Umbilical cord (tissue), 2 donors: ENCODE measurements around the gene SIT1. TPM values are rescaled to one million over a fixed set of nuclear protein-coding genes. Genes with fewer than 3 reads are reported as not detected.

Experiments used
- DNase-seq: peaks from one replicate; pipeline ENCODE4 v3.0.0-alpha.2; 2015; ENCODE audit warnings: low spot score
- total RNA-seq: library from RNA; depleted of rRNA; stranded (reverse); fragments of >200 nt; gene quantifications from one replicate; pipeline ENCODE4 v1.2.3, GENCODE V29; 2014; ENCODE audit warnings: low replicate concordance; ENCODE audit not compliant: insufficient read depth

SIT1 gene, protein sequence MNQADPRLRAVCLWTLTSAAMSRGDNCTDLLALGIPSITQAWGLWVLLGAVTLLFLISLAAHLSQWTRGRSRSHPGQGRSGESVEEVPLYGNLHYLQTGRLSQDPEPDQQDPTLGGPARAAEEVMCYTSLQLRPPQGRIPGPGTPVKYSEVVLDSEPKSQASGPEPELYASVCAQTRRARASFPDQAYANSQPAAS
- total RNA-seq, result not detected

DNA sequence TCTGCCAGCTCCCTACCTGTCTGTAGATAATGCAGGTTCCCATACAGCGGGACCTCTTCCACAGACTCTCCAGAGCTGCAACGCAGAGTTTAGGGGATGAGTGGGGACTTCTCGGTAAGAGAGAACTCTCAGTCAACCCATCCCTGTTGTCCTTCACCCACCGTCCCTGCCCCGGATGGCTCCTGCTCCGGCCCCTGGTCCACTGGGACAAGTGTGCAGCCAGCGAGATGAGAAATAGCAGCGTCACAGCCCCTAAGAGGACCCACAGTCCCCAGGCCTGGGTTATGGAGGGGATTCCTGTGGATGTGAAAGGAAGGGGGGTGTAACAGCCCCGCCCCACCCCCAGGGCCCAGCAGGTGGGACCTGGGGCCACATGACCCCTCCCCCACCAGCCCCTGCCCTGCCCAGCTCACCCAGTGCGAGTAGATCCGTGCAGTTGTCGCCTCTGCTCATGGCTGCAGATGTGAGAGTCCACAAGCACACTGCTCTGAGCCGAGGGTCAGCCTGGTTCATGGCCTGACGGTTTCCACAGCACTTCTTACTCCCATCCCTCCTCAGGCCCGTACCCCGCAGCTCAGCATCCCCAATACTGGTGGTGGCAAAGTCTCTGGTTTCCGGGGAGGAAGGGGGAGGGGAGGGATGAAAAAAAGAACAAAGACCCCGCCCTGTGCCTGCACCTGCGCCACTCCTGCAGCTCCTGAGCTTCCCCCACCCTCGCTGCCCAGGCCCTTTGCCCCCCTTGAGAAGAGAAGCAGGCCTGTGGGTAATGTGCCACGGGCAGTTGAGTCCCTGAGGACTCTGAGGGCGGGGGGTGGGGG lies at the start of gene SIT1:
TSS of gene SIT1 (minus strand) at position 591 of the 818 bp plus-strand sequence. CDS start at position 513, 78 bp downstream.
- no peak for DNase-seq

DNA sequence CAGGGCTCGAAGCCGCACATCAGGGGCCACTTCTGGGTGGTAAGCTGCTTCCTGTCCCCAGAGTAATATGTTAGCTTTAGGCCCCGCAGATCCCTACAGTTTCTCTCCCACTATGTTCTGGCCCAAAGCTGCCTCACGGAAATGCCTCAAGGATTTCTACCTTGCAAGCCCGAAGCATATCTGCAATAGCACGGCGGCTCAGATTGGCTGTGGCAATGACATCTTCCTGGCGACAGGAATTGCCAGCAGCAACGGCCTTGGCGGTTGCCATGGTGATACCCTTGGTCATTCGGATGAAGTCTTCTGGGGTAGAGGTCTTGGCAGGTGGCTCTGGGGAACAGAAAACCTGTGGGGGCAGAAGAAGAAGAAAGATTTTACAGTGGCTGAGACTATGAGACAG lies 49.3 kb upstream of the SIT1 start:
- DNase-seq, result no peak

DNA sequence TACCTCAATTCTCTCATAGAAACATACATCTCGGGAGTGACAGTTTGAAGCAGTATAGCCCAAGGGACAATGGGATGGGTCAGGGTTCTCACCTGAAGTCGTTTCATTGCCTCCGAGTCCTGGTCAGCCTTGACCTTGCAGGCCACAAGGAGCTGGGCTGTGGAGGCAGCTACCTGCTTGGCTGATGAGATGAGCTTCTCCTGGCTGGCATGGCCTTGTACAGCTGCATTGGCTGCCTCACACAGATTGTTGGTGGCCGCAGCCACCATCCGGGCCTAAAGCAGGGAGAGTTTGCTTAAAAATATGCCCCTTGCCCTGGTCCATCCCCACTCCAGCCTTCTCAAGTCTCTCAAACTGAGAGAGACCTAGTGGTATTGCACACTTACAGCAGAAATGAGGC lies 47.5 kb upstream of the SIT1 start:
- no peak for DNase-seq

DNA sequence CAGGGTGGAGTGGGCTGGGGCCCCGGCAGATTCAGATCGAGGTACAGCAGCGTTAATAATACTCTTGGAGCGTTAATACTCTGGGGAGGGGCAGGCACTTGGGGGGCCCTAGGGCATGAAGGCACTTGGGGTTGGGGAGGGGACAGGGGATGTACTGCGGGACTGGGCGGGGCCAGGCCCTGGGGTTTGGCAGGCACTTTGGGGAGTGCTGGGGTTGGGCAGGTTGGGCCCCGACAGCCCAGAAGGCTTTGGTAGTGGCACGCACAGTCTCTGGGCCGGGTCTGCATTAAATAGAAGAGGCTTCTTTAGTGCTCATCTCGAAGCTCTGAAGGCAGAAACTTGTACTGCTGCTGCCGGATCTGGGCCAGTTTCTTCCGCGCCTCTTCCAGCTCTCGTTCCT lies 46.8 kb upstream of the SIT1 start:
- DNase-seq, result no peak

DNA sequence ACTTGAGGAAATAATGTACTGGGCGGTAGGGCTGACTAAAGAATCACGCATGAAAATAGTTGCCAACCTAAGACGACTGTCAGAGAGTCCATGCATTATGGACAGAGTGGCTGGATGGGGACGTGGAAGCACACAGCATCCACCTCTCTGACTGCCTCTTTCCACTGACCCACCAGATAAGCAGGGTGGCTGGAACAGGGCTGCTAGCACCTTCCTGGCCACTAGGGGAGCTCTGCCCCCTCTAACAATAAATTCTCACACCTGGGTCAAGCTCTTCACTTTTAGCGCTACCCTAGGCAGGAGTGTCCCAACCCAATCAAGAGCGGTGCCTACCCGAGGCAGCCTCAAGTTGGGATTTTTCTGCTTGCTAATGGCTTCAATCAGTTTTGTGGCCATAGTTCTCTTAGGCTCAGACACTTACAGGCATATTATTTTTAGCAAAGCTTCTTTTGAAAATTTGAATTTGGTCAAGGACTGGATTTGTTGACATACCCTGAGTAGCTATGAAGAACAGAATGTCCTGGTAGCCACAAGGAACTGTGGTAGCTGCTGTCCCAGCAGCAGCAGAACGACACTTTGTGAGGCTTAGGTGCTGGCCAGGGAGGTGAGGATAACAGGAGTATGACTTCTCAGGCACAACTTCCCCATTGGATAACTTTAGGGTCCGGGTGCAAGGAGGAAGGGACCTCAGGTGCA lies 45.9 kb upstream of the SIT1 start:
- peak; percentile 46 for DNase-seq

DNA sequence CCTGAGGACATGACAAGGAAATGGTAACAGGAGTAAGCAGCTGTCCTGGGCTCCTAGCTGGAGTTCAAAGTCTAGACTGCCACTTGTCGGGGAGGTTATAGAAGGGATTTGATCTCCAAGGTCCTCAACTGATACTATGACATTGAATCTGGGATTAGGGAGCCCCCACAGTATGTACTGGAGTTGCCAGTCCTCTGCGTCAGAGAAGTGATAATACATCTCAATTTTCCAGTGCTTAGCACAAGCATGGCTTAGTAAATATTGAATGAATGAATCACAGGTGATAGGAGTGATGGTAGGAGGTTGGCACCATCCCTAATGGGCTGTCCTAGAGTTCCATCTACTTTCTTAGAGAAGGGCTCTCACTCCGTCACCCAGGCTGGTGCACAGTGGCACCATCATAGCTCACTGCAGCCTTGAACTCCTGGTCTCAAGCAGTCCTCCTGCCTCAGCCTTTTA lies 45.2 kb upstream of the SIT1 start:
- no peak for DNase-seq

DNA sequence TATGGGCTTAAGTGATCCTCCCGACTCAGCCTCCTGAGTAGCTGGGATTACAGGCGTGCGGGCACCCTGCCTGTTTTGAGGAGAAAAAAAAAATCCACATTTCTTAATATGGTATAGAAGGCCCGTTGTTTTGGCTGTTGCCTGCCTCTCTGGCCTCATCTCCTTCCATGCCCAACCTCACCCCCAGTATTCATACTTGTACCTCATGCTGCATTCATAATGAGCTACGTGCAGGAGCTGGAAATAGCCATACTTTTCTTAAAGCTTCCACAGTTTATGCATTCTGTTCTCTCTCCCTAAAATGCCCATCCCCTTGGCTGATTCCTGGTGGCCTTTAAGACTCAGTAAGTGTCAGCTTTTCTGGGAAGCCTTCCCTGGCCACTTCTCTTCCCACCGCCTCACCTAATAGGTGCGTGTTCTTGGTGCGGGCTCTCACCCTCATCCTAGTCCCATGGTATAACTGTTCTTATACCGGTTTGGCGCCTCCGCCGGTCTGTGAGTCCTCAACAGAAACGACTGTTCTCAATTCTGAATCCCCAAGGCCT lies 41.1 kb upstream of the SIT1 start:
- peak; percentile 61 for DNase-seq

DNA sequence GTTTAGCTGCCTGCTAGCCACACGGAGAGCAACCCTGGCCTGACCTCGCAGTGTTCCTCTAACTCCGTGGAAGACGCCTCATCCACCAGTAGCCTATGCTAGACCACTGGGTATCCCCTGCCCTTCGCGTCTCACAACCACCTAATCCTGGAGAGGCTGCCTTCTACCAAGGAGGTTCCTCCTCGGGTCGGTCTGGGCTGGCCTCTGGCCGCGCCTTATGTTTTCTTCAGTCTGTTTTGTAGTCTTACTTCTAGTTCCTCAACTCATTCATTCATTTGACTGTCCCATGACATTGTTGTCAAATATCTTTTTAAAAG lies 40.6 kb upstream of the SIT1 start:
- no peak for DNase-seq

DNA sequence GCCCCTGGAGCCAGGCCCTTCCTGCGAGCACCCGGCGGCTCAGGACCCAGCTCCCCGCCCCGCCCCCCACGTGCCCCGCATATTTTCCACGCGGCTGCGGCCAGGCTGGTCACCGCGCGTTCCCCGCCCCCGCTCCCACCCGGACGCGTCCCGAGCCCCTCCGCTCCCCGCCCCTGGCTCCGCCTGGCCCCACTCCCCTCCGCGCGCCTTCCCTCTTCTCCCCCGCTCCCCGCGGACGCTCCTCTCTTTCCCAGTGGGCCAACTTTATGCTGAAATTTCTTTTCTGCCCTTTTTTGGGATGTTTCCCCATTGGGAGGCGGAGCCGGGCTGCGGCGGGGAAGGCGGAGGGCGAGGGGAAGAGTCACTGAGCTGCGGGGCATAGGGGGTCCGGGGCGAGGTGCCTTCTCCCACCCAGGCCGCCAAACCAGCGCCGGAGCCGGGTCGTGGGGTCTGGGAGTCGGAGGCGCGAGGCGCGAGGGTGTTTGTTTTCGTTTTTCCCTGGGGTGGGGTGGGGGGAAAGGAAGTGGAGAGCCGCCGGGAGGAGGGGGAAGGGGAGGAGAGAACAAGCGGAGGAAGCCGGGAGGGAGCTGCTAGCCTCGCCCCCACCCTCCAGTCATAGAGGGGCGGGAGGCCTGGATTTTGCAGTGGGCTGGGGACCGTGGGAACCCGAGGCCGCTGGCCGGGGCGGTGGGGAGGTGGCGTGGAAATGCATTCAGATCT lies 40.0 kb upstream of the SIT1 start:
- DNase-seq, result peak; percentile 95

DNA sequence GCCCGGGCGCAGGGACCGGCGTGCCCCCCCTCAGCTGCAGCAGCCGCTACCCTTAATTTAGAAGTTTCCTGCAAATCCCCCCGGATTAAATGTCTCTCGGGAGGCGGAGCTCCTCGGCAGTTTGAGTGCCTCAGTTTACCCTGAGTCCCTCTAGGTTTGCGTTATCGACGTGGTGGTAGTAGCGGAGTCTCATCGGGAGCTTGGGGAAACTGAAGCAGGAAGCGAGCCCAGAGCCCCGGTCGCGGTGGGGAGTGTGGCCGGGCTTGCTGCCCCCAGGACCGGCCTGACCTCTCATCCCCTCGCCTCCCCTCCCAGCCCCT lies 39.5 kb upstream of the SIT1 start:
- DNase-seq, result no peak

DNA sequence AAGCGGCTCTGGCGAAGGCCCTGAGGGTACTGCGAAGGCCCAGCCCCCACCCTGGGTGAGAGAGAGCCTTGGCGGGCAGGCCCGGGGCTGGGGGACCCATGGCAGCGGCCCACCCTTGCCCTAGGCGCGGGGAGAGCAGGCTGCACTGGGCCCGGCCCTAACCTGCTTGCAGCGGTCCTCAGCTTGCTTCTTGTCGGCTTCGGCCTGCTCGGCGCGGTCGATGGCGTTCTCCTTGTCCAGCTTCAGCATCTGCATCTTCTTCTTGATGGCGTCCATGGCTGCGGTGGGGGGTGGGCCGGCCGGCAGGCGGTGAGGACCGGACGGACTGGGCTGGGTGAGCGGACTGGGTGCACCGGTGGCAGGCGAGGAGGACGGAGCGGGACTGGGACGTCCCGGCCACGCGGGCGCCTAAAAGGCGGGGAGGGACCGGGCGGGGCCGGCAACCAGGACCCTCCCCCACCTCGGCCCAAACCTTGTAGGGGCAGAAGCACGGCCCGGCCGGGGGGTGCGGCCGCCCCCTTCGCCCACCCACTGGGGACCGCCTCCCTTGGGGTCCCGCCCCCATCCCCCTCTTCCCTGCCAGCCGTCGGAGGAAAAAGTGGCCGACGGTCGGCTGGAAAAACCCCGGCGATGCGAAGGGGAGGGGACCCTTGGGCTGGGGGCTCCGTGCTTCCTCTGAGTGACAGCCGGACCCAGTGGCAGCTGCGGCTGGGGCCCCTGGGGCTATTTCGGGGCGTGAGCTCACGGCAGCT lies 39.0 kb upstream of the SIT1 start, which contains the start of gene TPM2:
TSS of gene TPM2 (minus strand) at position 384 of the 752 bp plus-strand sequence. CDS start at position 276, 108 bp downstream.
- DNase-seq, result peak; percentile 92

DNA sequence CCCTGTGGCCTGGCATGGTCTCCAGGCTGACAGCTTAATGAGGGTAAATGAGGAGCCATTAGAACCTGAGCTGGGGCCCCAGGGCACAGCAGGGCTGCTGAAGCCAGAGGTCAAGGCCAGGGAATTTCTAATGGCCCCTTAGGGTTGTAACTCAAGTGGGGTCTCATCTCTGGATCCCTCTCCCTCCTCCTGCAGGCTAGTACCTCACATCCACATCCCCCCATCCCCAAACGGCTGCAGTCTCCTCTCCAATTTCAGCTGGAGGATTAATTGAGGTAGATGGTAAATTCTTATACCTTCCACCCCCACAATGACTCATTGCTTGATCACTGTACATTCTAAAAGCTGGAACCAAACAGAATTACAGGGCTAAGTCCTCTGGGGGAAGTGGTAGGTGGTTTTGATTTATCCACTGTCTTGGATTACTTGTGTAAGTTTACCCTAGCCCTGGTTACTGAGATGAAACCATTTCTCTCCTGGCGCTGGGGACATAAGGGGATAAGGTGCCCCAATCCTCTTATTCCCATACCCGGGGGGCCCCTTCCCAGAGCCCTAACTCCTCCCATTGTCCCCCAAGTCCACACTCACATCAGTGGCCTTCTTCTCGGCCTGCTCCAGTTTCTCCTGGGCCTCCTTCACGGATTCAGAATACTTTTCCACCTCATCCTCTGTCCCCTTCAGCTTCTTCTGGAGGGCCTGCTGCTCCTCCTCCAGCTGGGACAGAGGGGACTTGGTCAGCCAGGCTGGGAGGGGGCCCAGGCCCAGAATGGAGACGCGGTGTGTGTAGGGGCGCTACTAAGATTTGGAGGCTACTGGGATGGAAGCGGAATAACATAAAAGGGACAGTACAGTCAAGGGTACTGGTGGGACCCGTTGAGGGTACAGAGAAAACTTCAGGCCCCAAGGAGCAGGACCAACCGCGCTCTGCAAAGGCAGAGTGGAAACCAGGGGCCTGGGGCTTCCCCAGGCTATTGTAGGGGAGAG lies 38.1 kb upstream of the SIT1 start:
- peak; percentile 56 for DNase-seq

DNA sequence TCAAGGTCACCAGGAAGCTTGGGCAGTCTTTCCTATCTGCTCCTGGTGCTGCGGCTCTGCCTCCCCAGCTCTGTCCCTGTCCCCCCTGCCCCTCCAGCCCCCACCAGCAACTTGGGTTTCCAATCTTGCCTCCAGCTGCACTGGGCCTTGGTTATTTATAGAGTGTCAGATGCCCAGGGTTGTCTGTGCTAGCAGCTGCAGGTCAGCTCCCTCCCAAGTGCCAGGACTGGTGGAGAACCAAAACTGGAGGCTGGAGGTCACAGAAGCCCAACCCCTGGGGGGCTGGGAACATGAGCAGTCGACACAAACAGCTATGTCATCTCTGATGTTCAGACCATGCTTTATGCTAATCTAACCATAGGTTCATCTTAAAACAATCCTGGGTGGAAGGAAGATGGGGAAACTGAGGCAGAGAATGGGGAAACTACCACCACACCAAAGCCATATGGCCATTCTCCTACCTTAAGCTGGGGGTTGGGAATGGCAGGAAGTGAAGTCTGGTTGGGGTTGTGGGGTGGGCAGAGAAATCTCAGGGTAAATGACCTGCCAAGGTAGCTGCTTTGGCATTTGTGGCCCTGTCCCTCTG lies 37.3 kb upstream of the SIT1 start:
- no peak for DNase-seq

DNA sequence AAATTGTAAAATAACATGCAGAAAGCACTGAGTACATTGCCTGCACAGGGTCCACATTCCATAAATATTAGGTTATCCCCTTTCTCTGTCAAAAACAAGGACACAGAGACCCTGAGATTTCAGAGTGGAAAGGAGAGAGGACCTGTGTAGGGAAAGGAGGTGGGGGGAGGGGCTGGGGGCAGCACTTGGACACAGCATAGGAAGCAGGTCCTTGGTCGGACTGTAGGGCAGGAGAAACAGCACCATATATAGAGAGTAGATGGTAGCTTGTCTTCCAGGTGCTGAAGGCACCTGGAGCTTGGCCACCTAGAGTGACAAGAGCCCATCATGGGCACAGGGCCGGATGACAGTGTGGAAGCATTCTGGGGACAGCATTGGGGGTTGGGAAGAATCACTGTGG lies 36.6 kb upstream of the SIT1 start:
- no peak for DNase-seq

DNA sequence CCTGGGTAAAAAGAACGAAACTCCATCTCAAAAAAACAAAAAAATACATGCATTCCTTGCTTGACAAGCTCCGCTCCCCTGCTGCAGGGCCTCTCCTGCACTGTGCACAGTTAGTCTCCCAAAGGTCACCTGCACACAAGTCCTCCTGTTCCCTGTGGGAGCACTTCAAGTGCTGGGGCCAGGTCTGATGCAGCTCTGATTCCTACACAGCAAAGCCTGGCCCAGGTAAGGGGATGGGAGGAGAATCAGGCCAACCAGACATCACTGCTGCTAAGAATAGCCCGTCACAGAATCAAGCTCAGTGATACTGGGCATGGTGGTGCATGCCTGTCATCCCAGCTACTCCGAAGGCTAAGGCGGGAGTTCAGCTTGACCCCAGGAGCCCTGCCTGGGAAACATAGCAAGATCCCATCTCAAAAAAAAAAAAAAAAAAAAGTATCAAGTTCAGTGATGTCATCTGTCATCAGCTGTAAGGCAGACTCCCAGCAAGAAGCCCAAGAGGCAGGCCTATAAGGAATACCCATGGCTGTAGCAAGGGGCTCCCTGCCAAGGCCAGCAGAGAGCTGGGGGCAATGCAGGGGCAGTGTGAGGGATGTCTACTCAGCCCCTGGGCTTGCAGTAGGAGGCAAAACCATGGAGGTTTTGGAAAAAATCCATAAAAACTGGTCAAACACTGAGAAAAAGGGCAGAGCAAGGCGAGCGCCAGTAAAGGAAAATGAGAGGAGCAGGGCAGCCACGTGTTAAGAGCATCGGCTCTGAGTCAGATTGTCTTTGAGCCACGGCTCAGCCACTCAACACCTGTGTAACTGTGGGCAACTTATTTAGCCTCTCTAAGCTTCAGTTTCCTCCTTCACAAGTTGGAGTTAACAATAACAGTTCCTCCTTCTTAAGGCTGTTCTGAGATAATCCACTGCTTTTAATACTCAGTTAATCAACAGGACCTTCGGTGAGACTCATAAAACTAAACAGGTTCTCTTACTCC lies 35.8 kb upstream of the SIT1 start:
- DNase-seq, result peak; percentile 60

DNA sequence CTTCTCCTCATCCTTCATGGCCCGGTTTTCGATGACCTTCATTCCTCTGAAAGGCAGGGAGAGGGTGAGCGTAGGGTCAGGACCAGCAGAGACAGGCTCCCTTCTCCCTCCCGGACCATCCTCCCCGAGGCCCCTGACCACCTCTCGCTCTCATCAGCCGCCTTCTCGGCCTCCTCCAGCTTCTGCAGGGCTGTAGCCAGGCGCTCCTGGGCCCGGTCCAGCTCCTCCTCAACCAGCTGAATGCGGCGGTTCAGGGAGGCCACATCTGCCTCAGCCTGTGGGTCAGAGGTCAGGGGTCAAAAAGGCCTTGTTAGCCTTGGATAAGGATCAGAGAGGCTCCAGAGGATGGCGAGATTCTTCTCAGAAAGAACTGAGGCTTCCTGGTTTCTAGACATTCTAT lies 34.8 kb upstream of the SIT1 start:
- DNase-seq, result no peak

DNA sequence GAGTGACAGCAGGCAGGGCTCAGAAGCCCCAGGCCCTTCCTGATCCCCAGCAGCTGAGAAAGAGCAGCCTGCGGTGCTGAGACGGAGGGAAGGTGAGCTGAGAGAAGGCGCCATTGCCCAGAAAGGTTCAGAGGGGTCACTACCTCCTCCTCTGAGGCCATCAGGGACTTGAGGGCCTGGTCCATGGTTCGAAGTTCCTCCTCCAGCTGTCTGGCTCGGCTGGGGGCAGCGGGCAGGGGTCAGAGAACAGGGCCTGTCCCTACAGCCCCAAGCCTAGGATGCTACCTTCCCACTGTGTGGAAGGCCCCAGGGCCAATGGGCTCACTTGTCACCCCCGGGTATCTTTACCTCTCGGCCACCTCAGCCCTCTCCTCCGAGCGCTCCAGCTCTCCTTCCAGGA lies 34.2 kb upstream of the SIT1 start:
- no peak for DNase-seq

DNA sequence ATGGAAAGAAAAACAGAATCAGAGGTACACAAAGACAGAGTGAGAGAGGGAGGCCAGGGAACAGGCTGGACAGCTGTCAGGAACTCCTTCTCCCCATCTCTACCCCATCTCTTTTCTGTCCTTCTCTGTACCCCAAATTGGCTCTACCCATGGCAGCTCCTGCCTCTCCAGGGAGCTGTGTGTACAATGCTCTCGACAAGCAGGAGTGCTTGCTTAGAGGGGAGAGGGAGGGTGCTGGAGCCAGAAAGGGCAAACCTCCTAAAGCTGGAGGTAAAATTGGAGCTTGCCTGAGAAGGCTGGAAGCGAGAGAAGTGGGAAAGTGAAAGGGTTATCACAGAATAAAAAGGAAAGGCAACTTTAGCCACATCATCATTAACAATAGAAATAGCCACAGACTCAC lies 32.6 kb upstream of the SIT1 start:
- DNase-seq, result no peak
